Heart right ventricle (tissue), 16 donors: ENCODE results near the gene NTRK2. TPM values are rescaled to one million over a fixed set of nuclear protein-coding genes. Genes with fewer than 3 reads are reported as not detected.

Source experiments
- ATAC-seq, 8 donors: fragments of 200-7000 bp; cut with Tn5 transposase; one replicate each; pipeline ENCODE4 v1.9.1; 2020; ENCODE audit warnings: mild to moderate bottlenecking in 8 of 8, moderate library complexity in 8 of 8, moderate number of reproducible peaks in 1 of 8
- DNase-seq, 2 donors: peaks; one replicate each; pipeline ENCODE4 v3.0.0-alpha.2; 2020
- H3K27ac ChIP-seq, 10 donors: fragments of 200-600 bp; sonication (generic) in 2 of 10; one replicate each; pipeline versions ENCODE4 v1.5.0 to v1.8.0; 2020 to 2022; ENCODE audit warnings: mild to moderate bottlenecking in 3 of 10
- H3K27me3 ChIP-seq, 7 donors: fragments of 200-600 bp; one replicate each; pipeline ENCODE4 v1.8.0; 2021 to 2022; ENCODE audit warnings: mild to moderate bottlenecking in 2 of 7
- H3K36me3 ChIP-seq, 9 donors: fragments of 200-600 bp; sonication (generic) in 1 of 9; one replicate each; pipeline versions ENCODE4 v1.5.0 to v1.8.0; 2020 to 2022; ENCODE audit warnings: mild to moderate bottlenecking in 2 of 9
- H3K4me1 ChIP-seq, 9 donors: fragments of 200-600 bp; sonication (generic) in 1 of 9; one replicate each; pipeline versions ENCODE4 v1.5.0 to v1.8.0; 2020 to 2022; ENCODE audit warnings: mild to moderate bottlenecking in 4 of 9
- H3K4me3 ChIP-seq, 10 donors: fragments of 200-600 bp; sonication (generic) in 2 of 10; one replicate each; pipeline versions ENCODE4 v1.5.0 to v1.8.0; 2020 to 2022; ENCODE audit warnings: mild to moderate bottlenecking in 7 of 10, moderate library complexity in 2 of 10
- H3K9me3 ChIP-seq, 11 donors: fragments of 200-600 bp in 10 of 11; sonication (generic) in 2 of 11; one replicate each; pipeline versions ENCODE4 v1.5.0 to v1.8.0; 2013 to 2022; ENCODE audit warnings: mild to moderate bottlenecking in 2 of 11, control low read depth in 1 of 11, moderate library complexity in 1 of 11
- WGBS, 2 donors: extraction: QIAGEN DNeasy Blood & Tissue Kit; methylation state at CpG; one replicate each; pipeline ENCODE4 v1.1.7; 2013; ENCODE audit warnings: inconsistent platforms in 1 of 2; 5-methylcytosine and 5-hydroxymethylcytosine counted together
- intact Hi-C, 10 donors: fragments of 100-400 bp; cut with DNase I; formaldehyde crosslinking; loops; one replicate each; pipeline versions ENCODE4 v1.11.1 to v1.14.2; 2022
- polyA plus RNA-seq, 2 donors: library from polyadenylated mRNA; stranded (reverse); fragments of 200-250 nt; gene quantifications; one replicate each; pipeline ENCODE4 v1.2.3, GENCODE V29; 2013
- total RNA-seq, 10 donors: library from RNA; stranded (reverse); fragmentation: NEBNext Ultra II Directional in 3 of 10; extraction: Animal tissue kit (Norgen Biotek cat#: 25700) in 3 of 10; gene quantifications; one replicate each; pipeline versions ENCODE4 v1.2.1 to v1.2.4, GENCODE V29; 2021 to 2023
- TF ChIP-seq, protein P1 (sequence below), 9 donors: fragments of 200-600 bp; sonication (generic) in 2 of 9; IDR thresholded peaks; one replicate each; pipeline versions ENCODE4 v1.5.0 to v1.8.0; 2021 to 2022; ENCODE audit warnings: antibody characterized with exemption in 9 of 9, mild to moderate bottlenecking in 5 of 9, moderate library complexity in 1 of 9
- donor health status: Arrhythmogenic right ventricular cardiomyopathy.
- donor health status: ischemic (EF 13 %, LVEDD 7.1; RV severe dilation, severe dysfunction).
- donor health status: healthy with polysubstance abuse.
- donor health status: DM: no; HTN: yes; CAD: no.
- donor health status: DM: no; HTN: no; CAD: no.
- donor health status: ischemic (EF 25% LVEDD 6.9; RV normal size, moderate dysfunction).
- donor health status: ischemic (EF 25% LVEDD 5.7; RV mildly dilated, moderate dysfunction).
- donor health status: healthy.
- donor health status: DM: yes; HTN: yes; CAD: no.
- donor health status: Ischemic cardiomyopathy.
- donor health status: ischemic (EF 35%, LVEDD 5.7; RV mildly dilated, moderate dysfunction).
- donor health status: nonischemic (EF 11% LVEDD 7.7; RV severe dilation, severe dysfunction).
- donor health status: DM: yes; HTN: yes; CAD: no.
- donor health status: PGD.
- donor health status: ischemic (EF 29% LVEDD 5.4; RV normal size, mild dysfunction).
- donor health status: nonischemic (EF 23%, LVEDD 6.1; RV moderate dilation, normal function).

The NTRK2 gene
- total and polyA plus RNA-seq, 12 donors, result 1.8 to 7.7 (median 3.0) TPM

GRCh38 chr9:84711398-84711777 is 41.9 kb downstream of the NTRK2 start:
- no peaks in the 10 kb centered on the region for H3K36me3 ChIP-seq
- TF ChIP-seq, protein P1, sequence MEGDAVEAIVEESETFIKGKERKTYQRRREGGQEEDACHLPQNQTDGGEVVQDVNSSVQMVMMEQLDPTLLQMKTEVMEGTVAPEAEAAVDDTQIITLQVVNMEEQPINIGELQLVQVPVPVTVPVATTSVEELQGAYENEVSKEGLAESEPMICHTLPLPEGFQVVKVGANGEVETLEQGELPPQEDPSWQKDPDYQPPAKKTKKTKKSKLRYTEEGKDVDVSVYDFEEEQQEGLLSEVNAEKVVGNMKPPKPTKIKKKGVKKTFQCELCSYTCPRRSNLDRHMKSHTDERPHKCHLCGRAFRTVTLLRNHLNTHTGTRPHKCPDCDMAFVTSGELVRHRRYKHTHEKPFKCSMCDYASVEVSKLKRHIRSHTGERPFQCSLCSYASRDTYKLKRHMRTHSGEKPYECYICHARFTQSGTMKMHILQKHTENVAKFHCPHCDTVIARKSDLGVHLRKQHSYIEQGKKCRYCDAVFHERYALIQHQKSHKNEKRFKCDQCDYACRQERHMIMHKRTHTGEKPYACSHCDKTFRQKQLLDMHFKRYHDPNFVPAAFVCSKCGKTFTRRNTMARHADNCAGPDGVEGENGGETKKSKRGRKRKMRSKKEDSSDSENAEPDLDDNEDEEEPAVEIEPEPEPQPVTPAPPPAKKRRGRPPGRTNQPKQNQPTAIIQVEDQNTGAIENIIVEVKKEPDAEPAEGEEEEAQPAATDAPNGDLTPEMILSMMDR (IDR thresholded peaks at IDR 0.05), result no peak
- intact Hi-C loops, result loop anchor here in 2 of 10 donors (5.0 to 10.0 kb wide), 2 partner anchors 53 to 241 kb away; no protein-coding TSS in a partner anchor

GRCh38 chr9:84711936-84712335 is 42.4 kb downstream of the NTRK2 start:
- H3K36me3 ChIP-seq, result no peaks in the 10 kb centered on the region
- ATAC-seq (peak in 3 of 8 donors; percentile 24 to 55 (median 28)), DNase-seq (peak in 1 of 2 donors; percentile 14)
- 77% methylated on average over 6 of the region's 6 CpGs for WGBS, 2 donors
- H3K27ac ChIP-seq, result no peak overlapping the region
- no peaks in the 10 kb centered on the region for H3K9me3 ChIP-seq
- H3K27me3 ChIP-seq, result no peaks in the 10 kb centered on the region
- TF ChIP-seq, protein P1 (IDR thresholded peaks at IDR 0.05), result no peak
- intact Hi-C loops, result loop anchor here in 2 of 10 donors (5.0 to 10.0 kb wide), 2 partner anchors 53 to 240 kb away; no protein-coding TSS in a partner anchor
- H3K4me1 ChIP-seq, result peaks cover 0 to 9% (median 3%) of the 10 kb centered on the region in 9 donors
- no peak overlapping the region for H3K4me3 ChIP-seq

More at GRCh38 chr9:84711398-84711777, 41.9 kb downstream of the NTRK2 start:
- WGBS, 2 donors, result 84% methylated on average over 7 of the region's 7 CpGs
- Histone ChIP-seq H3K4me1 (peaks cover 0 to 9% (median 3%) of the 10 kb centered on the region in 9 donors), H3K27me3 (no peaks in the 10 kb centered on the region), H3K4me3 (no peak overlapping the region), H3K9me3 (no peaks in the 10 kb centered on the region), H3K27ac (no peak overlapping the region)
- no peak for DNase-seq
- peak in 1 of 8 donors; percentile 19 for ATAC-seq

DNA sequence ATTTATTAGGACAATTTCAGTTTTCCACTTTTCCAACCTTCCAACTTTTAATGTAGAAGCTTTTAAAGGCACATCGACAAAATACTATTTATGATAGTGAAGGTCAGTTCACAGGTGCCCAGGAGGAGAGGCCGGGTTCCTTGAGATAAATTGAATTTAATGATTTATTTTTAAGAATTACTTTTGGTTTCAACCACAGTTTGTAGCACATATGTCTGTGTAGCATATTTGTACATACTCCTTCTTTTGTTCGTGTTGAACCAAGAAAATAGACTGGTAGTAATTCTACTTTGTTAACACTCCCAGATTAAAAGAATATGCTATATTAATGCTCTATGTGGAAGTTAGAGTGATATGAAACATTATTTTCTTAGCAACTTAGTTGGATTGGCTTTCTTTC is 46.7 kb downstream of the NTRK2 start:
- Histone ChIP-seq H3K4me1 (peaks cover 0 to 3% (median 0%) of the 10 kb centered on the region in 9 donors), H3K36me3 (no peaks in the 10 kb centered on the region), H3K4me3 (no peak overlapping the region), H3K27ac (no peak overlapping the region), H3K27me3 (no peaks in the 10 kb centered on the region), H3K9me3 (peaks cover 0 to 9% (median 0%) of the 10 kb centered on the region in 11 donors)
- DNase-seq (no peak), ATAC-seq (no peak)
- TF ChIP-seq, protein P1 (IDR thresholded peaks at IDR 0.05), result no peak
- intact Hi-C loops, result loop anchor here in 1 of 10 donors (10.0 kb wide), 1 partner anchor 49 kb away; no protein-coding TSS in a partner anchor
- WGBS, 2 donors, result 84 to 92% methylated on average over 3 of the region's 3 CpGs

DNA sequence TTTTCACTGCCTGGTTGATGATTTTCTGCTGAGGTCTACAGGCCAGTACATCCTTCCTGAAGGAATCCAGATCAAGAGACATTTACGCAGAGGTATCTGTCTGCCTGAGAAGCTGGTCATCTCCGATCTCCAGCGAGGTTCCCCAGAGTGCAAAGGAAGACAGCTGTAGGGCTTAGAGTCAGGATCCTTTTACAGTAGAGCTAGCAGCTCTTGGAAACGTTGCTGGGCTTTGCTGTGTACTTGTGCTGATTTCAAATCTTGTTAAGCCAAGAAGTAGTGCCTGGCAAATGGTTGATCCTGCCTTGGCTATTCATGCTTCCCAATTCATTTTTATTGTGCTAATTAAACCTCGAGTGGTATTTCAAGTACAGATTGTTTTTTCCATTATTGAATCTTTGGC is 48.9 kb downstream of the NTRK2 start:
- Histone ChIP-seq H3K4me3 (no peak overlapping the region), H3K4me1 (no peaks in the 10 kb centered on the region), H3K36me3 (no peaks in the 10 kb centered on the region), H3K27ac (no peak overlapping the region), H3K27me3 (no peaks in the 10 kb centered on the region), H3K9me3 (peaks cover 0 to 11% (median 0%) of the 10 kb centered on the region in 11 donors)
- ATAC-seq (no peak), DNase-seq (no peak)
- TF ChIP-seq, protein P1 (IDR thresholded peaks at IDR 0.05), result no peak
- intact Hi-C loops, result loop anchor here in 1 of 10 donors (10.0 kb wide), 1 partner anchor 46 kb away; no protein-coding TSS in a partner anchor
- WGBS, 2 donors, result 57 to 61% methylated on average over 5 of the region's 5 CpGs
